Epithelial cell of umbilical artery (primary cell): ENCODE measurements around the gene LRP1-AS. TPM values are rescaled to one million over a fixed set of nuclear protein-coding genes. Genes with fewer than 3 reads are reported as not detected.

Experiments used
- total RNA-seq: library from RNA; depleted of rRNA; stranded (reverse); fragments of >200 nt; gene quantifications from 2 replicates; pipeline ENCODE4 v1.2.3, GENCODE V29; 2014

LRP1-AS gene
- total RNA-seq = not detected in 2 replicates

DNA sequence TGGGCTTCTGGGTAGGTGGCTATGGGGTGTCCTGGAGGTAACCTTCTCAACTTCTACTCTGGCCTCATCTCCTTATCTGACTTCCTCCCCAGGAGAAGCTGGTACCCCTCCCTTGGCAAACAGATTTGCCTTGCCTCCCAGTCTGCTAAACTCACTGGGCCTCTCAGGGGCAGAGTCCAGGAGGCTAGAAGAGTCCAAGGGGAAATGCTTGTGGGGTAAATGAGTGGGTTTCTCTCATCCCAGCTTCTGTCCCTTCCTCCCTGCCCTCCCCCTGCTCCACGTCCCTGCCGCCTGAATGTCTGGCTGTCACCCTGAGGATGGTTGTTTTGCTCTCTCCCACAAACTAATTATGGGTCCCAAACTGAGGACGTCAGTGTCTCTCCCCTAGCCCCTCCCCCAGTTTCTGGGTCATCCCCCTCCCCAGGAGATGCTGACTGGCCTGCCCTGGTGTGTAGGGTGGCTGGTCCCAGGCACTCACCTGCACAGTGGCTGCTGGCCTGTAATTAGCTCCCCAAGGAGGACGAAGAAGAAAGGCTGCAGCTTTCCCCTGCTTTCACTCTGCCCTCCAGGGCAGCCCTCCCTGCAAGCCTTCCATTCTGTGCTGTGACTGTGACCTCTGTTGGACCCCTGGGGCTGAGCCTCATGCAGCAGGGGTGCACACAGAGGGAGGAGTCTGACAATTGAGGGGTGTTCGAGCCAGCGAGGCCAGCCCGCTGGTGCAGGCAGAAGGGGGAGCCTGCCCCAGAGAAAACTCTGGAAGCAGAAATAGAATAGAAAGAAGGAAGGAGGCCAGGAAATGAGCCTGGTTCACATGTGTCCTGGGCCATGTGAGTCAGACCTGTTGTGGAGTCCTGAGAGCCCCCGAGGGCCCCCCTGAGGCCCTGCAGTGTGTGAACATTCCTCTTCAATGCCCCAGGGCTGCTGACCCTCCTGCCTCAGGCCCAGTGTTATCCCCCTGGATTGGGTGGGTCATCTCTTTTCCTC, at the start of gene LRP1-AS:
Gene LRP1-AS (minus strand): TSS at position 659 of the 984 bp plus-strand sequence.

DNA sequence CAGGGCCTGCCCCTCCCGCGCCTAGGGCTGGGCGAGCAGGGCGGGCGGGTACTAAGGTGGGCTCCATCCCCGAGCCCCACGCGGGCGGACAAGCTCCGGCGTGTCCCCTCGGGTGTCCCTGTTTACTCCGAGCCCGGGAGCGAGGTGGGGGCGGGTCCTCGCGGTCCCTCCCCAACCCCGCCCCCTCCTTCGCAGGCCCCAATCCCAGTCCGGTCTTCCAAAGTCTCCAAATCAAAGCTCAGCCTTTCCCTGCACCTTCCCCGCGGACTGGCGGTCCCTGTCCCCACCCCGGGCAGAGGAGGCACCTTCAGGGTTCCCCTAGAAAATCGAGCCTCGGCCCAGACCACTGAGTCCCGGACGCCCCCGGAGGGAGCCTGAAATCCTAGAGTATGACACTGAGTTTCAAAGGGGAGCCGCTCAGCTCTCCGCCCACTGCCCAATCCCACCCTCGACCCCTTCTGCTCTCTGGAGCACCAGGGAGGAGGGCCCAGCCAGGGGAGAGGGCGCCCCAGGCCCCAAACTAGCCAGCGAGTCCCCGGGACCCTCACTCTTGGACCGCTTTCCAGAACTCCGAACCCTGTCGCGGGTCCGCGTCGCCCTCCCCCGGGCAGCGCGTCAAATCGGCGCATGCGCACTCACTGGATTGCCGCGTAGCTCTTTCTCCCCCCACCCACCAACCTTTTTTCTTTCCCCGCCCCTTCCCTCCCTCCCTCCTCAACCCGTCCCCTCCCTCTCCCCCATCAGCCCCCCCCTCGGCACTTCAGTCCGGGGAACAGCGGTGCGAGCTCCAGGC, 19.5 kb downstream of the LRP1-AS start, which contains the start of gene LRP1:
Gene LRP1 (plus strand): TSS at position 758 of the 793 bp plus-strand sequence. CDS start 482 bp downstream, outside the sequence.

DNA sequence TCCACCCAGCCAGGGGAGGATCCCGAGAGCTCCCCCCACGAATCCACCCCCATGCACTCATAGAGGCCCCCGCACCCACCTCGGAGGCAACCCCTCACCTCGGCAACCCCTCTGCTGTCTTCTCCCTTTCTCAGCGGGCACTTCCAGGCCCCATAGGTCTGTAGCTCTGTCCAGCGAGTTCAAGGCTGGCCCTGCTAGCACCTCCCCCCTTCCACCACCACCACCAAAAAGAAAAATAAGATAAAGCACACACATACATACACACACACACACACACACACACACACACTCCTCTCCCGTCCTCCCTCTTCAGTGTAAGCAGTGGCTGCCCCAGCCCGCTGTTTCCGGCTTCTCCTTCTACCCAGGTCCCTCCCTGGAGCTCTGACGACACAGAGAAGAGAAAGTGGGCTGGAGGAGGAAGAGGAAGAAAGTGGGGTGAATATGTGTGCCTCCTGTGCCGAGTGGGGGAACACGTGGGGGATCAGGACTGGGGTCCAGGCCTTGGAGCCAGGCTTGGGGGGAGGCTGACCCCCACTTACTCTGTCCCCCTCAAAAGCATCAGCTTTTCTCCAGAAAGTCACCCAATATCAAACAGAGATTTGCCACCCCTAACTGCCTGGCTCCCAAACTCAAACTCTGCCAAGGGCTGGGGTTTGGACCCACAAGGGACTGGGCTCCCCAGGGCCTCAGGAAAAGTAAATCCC, 36.2 kb downstream of the LRP1-AS start, which contains the start of gene STAT6:
Gene STAT6 (minus strand): TSS at position 332 of the 704 bp plus-strand sequence. CDS start 3,084 bp downstream, outside the sequence.

Other genes starting within 250 kb of the LRP1-AS start
- not detected in 2 replicates for gene SDR9C7, start 213.2 kb downstream of the LRP1-AS start, total RNA-seq
- not detected in 2 replicates for gene RDH16, start 190.0 kb downstream of the LRP1-AS start, total RNA-seq
- gene ZBTB39, start 141.1 kb downstream of the LRP1-AS start, total RNA-seq = 6.2 and 6.8 TPM in 2 replicates
- gene TAC3, start 131.1 kb downstream of the LRP1-AS start, total RNA-seq = not detected in 2 replicates
- not detected in 2 replicates for gene MYO1A, start 97.5 kb downstream of the LRP1-AS start, total RNA-seq
- gene NEMP1, start 68.8 kb downstream of the LRP1-AS start, total RNA-seq = 4.2 and 9.7 TPM in 2 replicates
- 14.1 and 14.3 TPM in 2 replicates for gene NAB2, start 58.5 kb downstream of the LRP1-AS start, total RNA-seq
- gene STAT6, start 36.3 kb downstream of the LRP1-AS start, total RNA-seq = 41.3 and 58.1 TPM in 2 replicates
- gene LRP1, start 19.1 kb downstream of the LRP1-AS start, total RNA-seq = 4.5 and 5.9 TPM in 2 replicates
- not detected in 2 replicates for gene NXPH4, start 69.2 kb upstream of the LRP1-AS start, total RNA-seq
- gene SHMT2, start 82.1 kb upstream of the LRP1-AS start, total RNA-seq = 207 and 228 TPM in 2 replicates
- gene STAC3, start 103.6 kb upstream of the LRP1-AS start, total RNA-seq = 0.30 and 0.32 TPM in 2 replicates